HG03066 (cell line): ENCODE measurements around the gene UNC13B.
"Not testable (repeated sequence)": the region's sequence is repeated elsewhere in the genome, so short reads cannot be mapped to it uniquely, and the experiment has no call there.

ENCODE experiments used
- ATAC-seq: cut with Tn5 transposase; IDR thresholded peaks from one replicate; pipeline ENCODE4 v1.9.1; 2021; ENCODE audit warnings: low read depth; ENCODE audit not compliant: unreplicated experiment

Gene UNC13B

GRCh38 chr9:35364817-35365585 is 203.2 kb downstream of the UNC13B start:
- ATAC-seq: no peak

DNA sequence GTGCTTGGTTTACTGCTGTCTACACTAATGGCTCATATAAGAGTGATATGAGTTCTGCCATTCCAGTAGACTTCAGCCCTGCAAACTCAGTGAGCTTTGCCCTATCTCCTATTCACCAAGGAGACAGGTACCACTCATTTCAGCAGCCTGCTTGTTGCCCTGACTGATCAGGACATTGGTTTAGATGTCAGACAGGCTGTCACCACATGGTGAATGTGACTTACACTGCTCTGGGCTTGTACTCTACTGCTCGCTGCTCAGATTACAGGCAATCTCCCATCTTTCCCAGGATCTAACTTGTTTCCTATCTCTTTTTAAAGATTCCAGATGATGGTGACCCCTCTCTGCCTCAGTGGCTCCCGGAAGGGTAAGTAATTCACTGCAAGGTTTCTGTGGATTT is 204.8 kb downstream of the UNC13B start:
- ATAC-seq: no peak

DNA sequence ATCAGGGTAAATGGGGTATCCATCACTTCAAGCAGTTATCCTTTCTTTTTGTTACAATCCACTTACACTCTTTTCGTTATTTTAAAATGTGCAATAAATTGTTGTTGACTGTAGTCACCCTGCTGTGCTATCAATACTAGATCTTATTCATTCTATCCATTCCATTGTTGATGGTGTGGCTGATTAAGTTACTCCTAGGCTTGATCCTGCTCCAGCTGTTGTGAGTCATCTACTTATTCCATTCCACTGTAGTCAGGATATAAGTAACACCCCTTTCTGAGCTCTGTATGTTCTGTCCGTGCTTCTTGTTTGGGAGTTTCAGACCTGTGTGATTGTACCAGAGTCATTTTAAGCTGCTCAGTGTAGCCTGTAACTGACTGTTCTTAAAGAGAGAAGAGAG is 205.6 kb downstream of the UNC13B start:
- no peak for ATAC-seq

DNA sequence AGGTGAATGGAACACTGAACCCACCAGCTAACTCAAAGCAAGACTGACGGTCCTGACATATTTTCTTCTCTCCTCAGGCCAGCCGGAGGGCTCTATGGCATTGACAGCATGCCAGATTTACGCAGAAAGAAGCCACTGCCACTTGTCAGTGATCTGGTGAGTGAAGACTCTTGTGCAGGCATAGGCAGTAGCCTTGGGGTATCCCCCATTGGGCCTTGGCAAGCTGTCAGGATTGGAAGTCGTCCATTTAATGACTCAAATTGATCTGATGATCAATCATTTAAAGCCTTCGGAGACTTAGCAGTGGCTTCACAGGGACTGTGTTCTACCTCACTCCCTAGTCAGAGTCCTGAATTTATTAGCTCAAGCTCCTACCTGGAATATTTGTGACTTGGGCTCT is 208.4 kb downstream of the UNC13B start:
- ATAC-seq: no peak

- ATAC-seq: no peak
Observed at GRCh38 chr9:35374436-35374835, 212.6 kb downstream of the UNC13B start.

- ATAC-seq: no peak
Observed at GRCh38 chr9:35374910-35375309, 213.1 kb downstream of the UNC13B start.

GRCh38 chr9:35380039-35380438 is 218.2 kb downstream of the UNC13B start:
- no peak for ATAC-seq

DNA sequence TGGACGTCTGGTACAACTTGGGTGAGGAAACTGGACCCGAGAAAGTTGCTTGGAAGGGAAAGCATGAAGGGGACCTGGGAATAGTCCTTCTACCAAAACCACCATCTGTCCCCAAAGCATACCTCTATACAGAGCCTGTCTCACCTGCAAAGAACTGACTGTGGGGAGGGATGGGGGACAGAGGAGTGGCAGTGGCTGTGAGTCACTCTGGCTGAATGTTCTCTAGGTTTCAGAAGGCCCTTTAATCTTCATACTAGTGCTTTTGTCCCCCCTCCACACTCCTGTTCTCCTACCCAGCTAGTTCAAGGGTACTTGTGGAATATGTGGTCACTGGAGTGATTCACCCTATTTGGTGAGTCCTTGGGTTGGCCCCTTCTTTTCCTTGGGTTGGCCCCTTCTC is 218.8 kb downstream of the UNC13B start:
- ATAC-seq: no peak

DNA sequence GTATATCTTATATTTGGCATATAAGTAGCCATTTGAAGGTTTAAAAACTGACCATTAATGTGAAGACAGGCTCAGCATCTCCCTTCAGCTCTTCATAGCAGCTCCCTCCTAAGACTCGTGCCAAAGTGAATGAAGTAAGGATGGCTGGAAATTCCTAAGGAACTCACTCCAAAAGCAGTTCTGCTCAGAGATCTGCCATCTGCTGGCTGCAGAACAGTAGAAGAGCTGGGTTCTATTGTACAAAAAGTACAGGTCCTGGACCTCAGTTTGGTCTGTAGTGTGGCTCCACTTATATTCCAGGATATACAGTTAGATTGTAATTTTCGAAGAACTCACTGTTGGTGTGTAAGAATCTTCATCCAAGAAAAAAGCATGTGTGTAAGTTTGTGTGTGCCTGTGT is 223.2 kb downstream of the UNC13B start:
- no peak for ATAC-seq

GRCh38 chr9:35395076-35395705 is 233.4 kb downstream of the UNC13B start:
- ATAC-seq: no peak

GRCh38 chr9:35395706-35396101 is 233.9 kb downstream of the UNC13B start:
- no peak for ATAC-seq

- ATAC-seq: no peak
Observed at GRCh38 chr9:35396560-35397215, 234.9 kb downstream of the UNC13B start.

DNA sequence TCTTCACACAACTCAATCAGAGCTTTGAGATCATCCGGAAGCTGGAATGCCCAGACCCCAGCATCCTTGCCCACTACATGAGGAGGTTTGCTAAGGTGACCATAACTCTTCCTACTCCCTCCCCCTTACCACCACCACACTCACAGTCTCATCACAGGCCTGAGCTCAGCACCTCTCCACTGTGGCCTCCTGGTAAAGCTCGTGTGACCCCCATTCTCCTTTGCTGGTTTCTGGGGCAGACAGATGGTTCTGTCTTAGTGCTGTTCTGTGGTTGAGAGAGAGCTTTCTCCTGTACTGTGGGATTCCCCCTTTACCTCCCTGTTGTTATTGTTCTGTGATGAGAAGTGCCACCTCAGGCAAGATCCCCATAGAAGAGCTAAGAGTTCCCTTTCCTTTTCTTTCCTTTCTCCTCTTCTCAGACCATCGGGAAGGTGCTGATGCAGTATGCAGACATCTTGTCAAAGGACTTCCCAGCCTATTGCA is 235.4 kb downstream of the UNC13B start:
- no peak for ATAC-seq

DNA sequence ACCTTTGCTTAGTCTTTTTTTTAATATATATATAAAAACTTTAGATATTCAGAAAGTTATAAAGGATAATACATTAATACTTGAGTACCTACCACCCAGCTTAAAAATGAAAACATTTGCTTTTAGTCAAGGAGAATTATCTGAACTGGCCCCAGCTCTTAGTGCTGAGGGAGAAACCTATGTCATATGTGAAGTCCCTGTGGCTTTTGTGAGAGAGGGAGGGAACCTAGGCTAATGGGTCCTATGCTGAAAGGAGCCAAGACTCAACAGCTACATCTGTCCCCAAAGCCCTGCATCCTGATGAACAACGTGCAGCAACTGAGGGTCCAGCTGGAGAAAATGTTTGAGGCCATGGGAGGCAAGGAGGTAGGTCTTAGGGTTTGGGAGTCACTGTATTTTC is 236.1 kb downstream of the UNC13B start:
- no peak for ATAC-seq

DNA sequence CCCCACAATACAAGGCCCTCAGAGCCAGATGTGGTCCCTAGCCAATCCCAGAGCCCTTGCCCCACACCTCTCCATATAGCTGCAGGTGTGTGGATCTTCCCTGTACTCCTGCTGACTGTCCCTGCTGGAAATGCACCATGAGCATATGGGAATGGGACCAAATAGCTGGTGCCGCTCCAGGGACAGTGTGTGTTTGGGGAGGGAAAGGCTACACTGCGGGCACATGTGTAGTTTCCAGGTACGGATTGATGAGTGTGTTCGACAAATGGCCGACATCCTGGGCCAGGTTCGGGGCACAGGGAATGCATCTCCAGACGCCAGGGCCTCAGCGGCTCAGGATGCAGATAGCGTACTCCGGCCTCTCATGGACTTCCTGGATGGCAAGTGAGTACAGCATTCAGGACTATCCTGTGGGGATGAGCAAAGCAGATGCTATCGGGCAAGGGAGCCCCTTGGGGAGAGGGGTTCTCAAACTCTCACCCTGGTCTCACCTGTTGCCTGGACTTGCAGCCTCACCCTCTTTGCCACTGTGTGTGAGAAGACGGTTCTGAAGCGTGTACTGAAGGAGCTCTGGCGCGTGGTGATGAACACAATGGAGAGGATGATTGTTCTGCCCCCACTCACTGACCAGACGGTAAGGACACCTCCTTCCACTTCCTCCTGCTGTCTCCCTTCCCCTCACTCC is 237.0 kb downstream of the UNC13B start:
- no peak for ATAC-seq

- ATAC-seq: no peak
Observed at GRCh38 chr9:35404865-35405264, 243.1 kb downstream of the UNC13B start.

GRCh38 chr9:35406183-35406959 is 244.6 kb downstream of the UNC13B start:
- no peak for ATAC-seq

DNA sequence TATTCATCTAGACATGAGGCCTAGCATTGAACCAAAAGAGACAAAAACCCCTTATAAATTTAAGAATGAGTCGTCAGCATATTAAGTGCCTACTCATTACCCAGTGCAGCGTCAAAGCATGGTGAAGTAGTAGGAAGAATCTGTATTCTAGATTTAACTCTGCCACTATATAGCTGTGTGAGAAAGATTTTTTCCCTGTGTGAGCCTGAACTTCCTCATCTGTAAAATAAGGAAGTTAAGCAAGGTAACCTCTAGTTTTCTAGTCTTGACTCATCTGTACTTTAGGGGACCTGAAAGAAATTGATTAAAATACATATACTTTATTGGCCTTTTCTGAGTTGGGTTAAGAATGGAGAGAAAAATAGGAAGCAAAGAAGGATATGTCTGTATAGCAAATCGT is 246.0 kb downstream of the UNC13B start:
- no peak for ATAC-seq

DNA sequence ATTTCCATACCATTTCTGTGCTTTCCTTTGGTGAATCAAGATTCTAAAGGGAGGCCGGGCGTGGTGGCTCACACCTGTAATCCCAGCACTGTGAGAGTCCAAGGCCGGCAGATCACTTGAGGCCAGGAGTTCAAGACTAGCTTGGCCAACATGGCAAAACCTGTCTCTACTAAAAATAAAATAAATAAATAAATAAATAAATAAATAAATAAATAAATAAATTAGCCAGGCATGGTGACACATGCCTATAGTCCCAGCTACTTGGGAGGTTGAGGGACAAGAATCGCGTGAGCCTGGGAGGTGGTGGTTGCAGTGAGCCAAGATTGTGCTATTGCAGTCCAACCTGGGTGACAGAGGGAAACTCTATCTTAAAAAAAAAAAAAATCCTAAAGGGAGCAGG is 247.6 kb downstream of the UNC13B start:
- ATAC-seq: not testable (repeated sequence)

DNA sequence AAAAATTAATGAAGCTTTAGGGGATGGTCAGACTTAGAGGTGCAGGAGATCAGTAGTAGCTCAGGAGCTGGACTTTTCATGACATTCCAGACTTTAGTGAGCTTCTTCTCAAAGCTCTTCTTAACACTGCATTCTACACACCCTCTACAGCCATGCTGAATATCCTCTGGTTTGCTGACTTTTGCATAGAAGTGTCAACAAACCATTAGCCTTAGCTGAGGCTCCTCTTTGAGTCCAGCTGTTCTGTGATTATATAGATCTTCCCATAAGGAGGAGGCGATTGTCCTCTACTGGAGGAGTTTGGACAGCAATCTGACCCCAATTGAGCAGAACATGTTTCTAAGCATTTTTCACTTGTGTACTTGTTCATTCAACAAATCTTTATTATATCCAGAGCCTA is 253.1 kb downstream of the UNC13B start:
- ATAC-seq: no peak
